SK-N-SH (cell line): ENCODE measurements around the gene ZDHHC14. TPM values are rescaled to one million over a fixed set of nuclear protein-coding genes. Genes with fewer than 3 reads are reported as not detected.

ENCODE experiments used
- CTCF ChIA-PET: fragments of 300-600, 350-600 bp; formaldehyde crosslinking; extraction: SDS; loops from one replicate; lab custom pipeline; 2021; lab: Yijun Ruan, JAX
- POLR2A ChIA-PET: fragments of 350-600 bp; sonication (Branson Sonifier 250); formaldehyde crosslinking; extraction: SDS; loops from one replicate; lab custom pipeline; 2020; ENCODE audit warnings: antibody characterized with exemption, inconsistent platforms; lab: Yijun Ruan, JAX
- DNase-seq: peaks from one replicate; pipeline ENCODE4 v3.0.0; 2012
- H2AFZ ChIP-seq: fragments of 200-600 bp; sonication (generic); 2 replicates; pipeline ENCODE4 v1.8.1; 2016; ENCODE audit warnings: antibody characterized with exemption, mild to moderate bottlenecking, low read depth
- H3F3A ChIP-seq: fragments of 200-600 bp; sonication (generic); replicated peaks from 2 replicates; pipeline ENCODE3; 2016; ENCODE audit warnings: antibody characterized with exemption, mild to moderate bottlenecking; ENCODE audit not compliant: insufficient read depth
- H3K27ac ChIP-seq, 2 experiments: fragments of 200-500 bp in 1 of 2; fragments of 200-600 bp in 1 of 2; sonication (Bioruptor generic) in 1 of 2; sonication (generic), shearing (Covaris generic) in 1 of 2; 2 replicates each; pipeline versions ENCODE4 v1.5.1 to v1.6.1; 2014 to 2016; ENCODE audit warnings: low read depth in 2 of 2, inconsistent platforms in 1 of 2, low read length in 1 of 2, mild to moderate bottlenecking in 1 of 2, mixed read lengths in 1 of 2
- H3K27me3 ChIP-seq: fragments of 200-600 bp; sonication (generic), shearing (Covaris generic); 2 replicates; pipeline ENCODE4 v1.6.1; 2016; ENCODE audit warnings: mixed run types; ENCODE audit not compliant: insufficient read depth
- H3K36me3 ChIP-seq, 2 experiments: fragments of 200-500 bp in 1 of 2; fragments of 200-600 bp in 1 of 2; sonication (Bioruptor generic) in 1 of 2; sonication (generic) in 1 of 2; replicated peaks in 1 of 2; 2 replicates each; pipeline versions ENCODE3 to v1.5.1; 2014 to 2016; ENCODE audit warnings: low read length in 1 of 2, mild to moderate bottlenecking in 1 of 2; ENCODE audit not compliant: insufficient read depth in 2 of 2, control insufficient read depth in 1 of 2
- H3K4me1 ChIP-seq, 2 experiments: fragments of 200-500 bp in 1 of 2; fragments of 200-600 bp in 1 of 2; sonication (Bioruptor generic) in 1 of 2; sonication (generic), shearing (Covaris generic) in 1 of 2; 2 replicates each; pipeline versions ENCODE4 v1.5.1 to v1.6.1; 2014 to 2016; ENCODE audit warnings: low read depth in 1 of 2, low read length in 1 of 2, mixed run types in 1 of 2; ENCODE audit not compliant: insufficient read depth in 2 of 2, control insufficient read depth in 1 of 2
- H3K4me2 ChIP-seq: fragments of 200-600 bp; sonication (generic), shearing (Covaris generic); 2 replicates; pipeline ENCODE4 v1.6.1; 2017; ENCODE audit warnings: mixed run types
- H3K4me3 ChIP-seq, 2 experiments: fragments of 200-500 bp in 1 of 2; fragments of 200-600 bp in 1 of 2; sonication (Bioruptor generic) in 1 of 2; sonication (generic), shearing (Covaris generic) in 1 of 2; 2 replicates each; pipeline versions ENCODE4 v1.5.1 to v1.8.1; 2014 to 2016; ENCODE audit warnings: low read depth in 2 of 2, inconsistent platforms in 1 of 2, low read length in 1 of 2, mild to moderate bottlenecking in 1 of 2, mixed read lengths in 1 of 2, moderate library complexity in 1 of 2
- H3K79me2 ChIP-seq: fragments of 200-600 bp; sonication (generic); 2 replicates; pipeline ENCODE4 v1.8.1; 2017; ENCODE audit warnings: mild to moderate bottlenecking; ENCODE audit not compliant: insufficient read depth
- H3K9ac ChIP-seq: fragments of 200-600 bp; sonication (generic); 2 replicates; pipeline ENCODE4 v1.6.1; 2017; ENCODE audit warnings: mixed run types
- H3K9me2 ChIP-seq: fragments of 200-600 bp; sonication (generic); 2 replicates; pipeline ENCODE4 v1.6.1; 2017; ENCODE audit warnings: mixed run types
- H3K9me3 ChIP-seq: fragments of 200-600 bp; sonication (generic); 2 replicates; pipeline ENCODE4 v1.6.1; 2017; ENCODE audit warnings: mixed run types, mild to moderate bottlenecking, moderate library complexity
- H4K20me1 ChIP-seq: fragments of 200-600 bp; sonication (generic); 2 replicates; pipeline ENCODE4 v1.6.1; 2017; ENCODE audit warnings: mild to moderate bottlenecking, mixed run types; ENCODE audit not compliant: insufficient read depth
- CHD2 ChIP-seq: fragments of 150-350 bp; IDR thresholded peaks from 2 replicates; pipeline ENCODE4 v1.6.1; 2018; ENCODE audit warnings: low read length; ENCODE audit not compliant: partially characterized antibody
- CTCF ChIP-seq: fragments of 200-600 bp; sonication (generic); IDR thresholded peaks from 2 replicates; pipeline ENCODE4 v1.6.1; 2017; ENCODE audit warnings: antibody characterized with exemption, mild to moderate bottlenecking, moderate library complexity
- EP300 ChIP-seq, 2 experiments: IDR thresholded peaks; 2 replicates each; pipeline versions ENCODE4 v1.4.0 to v1.6.1; 2012; ENCODE audit warnings: borderline replicate concordance in 1 of 2, low read depth in 1 of 2, low read length in 1 of 2
- EZH2phosphoT487 ChIP-seq: fragments of 200-600 bp; sonication (generic); IDR thresholded peaks from 2 replicates; pipeline ENCODE4 v1.6.1; 2017; ENCODE audit warnings: low read depth, mixed run types, mild to moderate bottlenecking, antibody characterized with exemption, moderate library complexity, borderline replicate concordance
- FOXM1 ChIP-seq: IDR thresholded peaks from 2 replicates; pipeline ENCODE4 v1.4.0; 2012; ENCODE audit warnings: low read depth, mild to moderate bottlenecking
- GATA2 ChIP-seq: sonication (generic); formaldehyde crosslinking; IDR thresholded peaks from 2 replicates; pipeline ENCODE4 v1.5.0; 2020; ENCODE audit warnings: mild to moderate bottlenecking, missing genetic modification reagents
- MEF2A ChIP-seq: IDR thresholded peaks from 2 replicates; pipeline ENCODE4 v1.4.0; 2012; ENCODE audit warnings: low read depth, borderline replicate concordance
- NRF1 ChIP-seq: IDR thresholded peaks from 2 replicates; pipeline ENCODE4 v1.6.1; 2012; ENCODE audit warnings: low read depth, mild to moderate bottlenecking, low read length
- POLR2AphosphoS5 ChIP-seq: IDR thresholded peaks from 2 replicates; pipeline ENCODE4 v1.6.1; 2012; ENCODE audit warnings: low read depth, low read length
- RAD21 ChIP-seq: IDR thresholded peaks from 2 replicates; pipeline ENCODE4 v1.6.1; 2012; ENCODE audit warnings: mild to moderate bottlenecking, low read length
- RFX5 ChIP-seq: IDR thresholded peaks from 2 replicates; pipeline ENCODE4 v1.6.1; 2012; ENCODE audit warnings: mild to moderate bottlenecking, improper control_type of control experiment, low read length
- RXRA ChIP-seq: IDR thresholded peaks from 2 replicates; pipeline ENCODE4 v1.4.0; 2012; ENCODE audit warnings: low read depth, mild to moderate bottlenecking, borderline replicate concordance
- SIN3A ChIP-seq: IDR thresholded peaks from 2 replicates; pipeline ENCODE4 v1.6.1; 2012; ENCODE audit warnings: low read depth, mild to moderate bottlenecking, low read length, moderate library complexity, borderline replicate concordance
- TCF12 ChIP-seq: IDR thresholded peaks from 2 replicates; pipeline ENCODE4 v1.4.0; 2012
- TEAD4 ChIP-seq: IDR thresholded peaks from 2 replicates; pipeline ENCODE4 v1.4.0; 2012; ENCODE audit warnings: mild to moderate bottlenecking, borderline replicate concordance; ENCODE audit not compliant: insufficient read depth
- WGBS: methylation state at CpG from one replicate; pipeline ENCODE4 v1.1.6; 2017; ENCODE audit warnings: low lambda C conversion rate; 5-methylcytosine and 5-hydroxymethylcytosine counted together
- polyA plus RNA-seq, 3 experiments: library from polyadenylated mRNA; depleted of rRNA; stranded (reverse); fragments of >200 nt; gene quantifications; 2 replicates each; pipeline ENCODE4 v1.2.3, GENCODE V29; 2012
- TF ChIP-seq, protein P1 (sequence below): fragments of 150-350 bp; IDR thresholded peaks from 2 replicates; pipeline ENCODE4 v1.6.1; 2016; ENCODE audit warnings: mild to moderate bottlenecking, low read depth, low read length
- TF ChIP-seq, protein P2 (sequence below): fragments of 150-350 bp; IDR thresholded peaks from 2 replicates; pipeline ENCODE4 v1.6.1; 2017; ENCODE audit warnings: antibody characterized with exemption, low read length, low read depth, borderline replicate concordance
- TF ChIP-seq, protein P3 (sequence below): IDR thresholded peaks from 2 replicates; pipeline ENCODE4 v1.4.0; 2012; ENCODE audit warnings: low read depth, borderline replicate concordance
- TF ChIP-seq, protein P4 (sequence below): IDR thresholded peaks from 2 replicates; pipeline ENCODE4 v1.4.0; 2012; ENCODE audit warnings: low read depth, borderline replicate concordance
- TF ChIP-seq, protein P5 (sequence below): IDR thresholded peaks from 2 replicates; pipeline ENCODE4 v1.4.0; 2012; ENCODE audit warnings: low read depth

ZDHHC14 gene
- polyA plus RNA-seq, 1 of the 3 experiments (the other 2 are of a cell fraction), result 5.4 TPM

DNA sequence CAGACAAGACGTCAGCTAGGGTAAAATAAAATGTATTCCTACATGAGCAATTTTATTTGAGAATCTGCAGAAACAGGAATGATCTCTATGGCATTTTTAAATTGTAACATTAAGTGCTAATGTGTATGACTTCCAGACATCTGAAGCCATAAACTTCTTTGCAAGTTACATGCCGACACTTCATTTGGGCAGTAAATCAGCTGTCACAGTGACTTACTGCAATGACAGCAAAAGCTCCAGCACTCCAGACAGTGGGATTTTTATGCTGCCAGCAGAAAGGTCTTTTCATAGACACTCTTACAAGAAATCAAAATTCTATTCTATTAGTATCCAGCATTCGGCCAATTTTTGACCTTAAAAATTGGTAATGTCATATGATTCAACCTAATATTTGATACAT is 285.7 kb downstream of the ZDHHC14 start:
- H3K4me1 ChIP-seq, result peaks cover 5 to 9% of the 10 kb centered on the region in 2 experiments; a peak in 3 of 4 replicates
- H2AFZ ChIP-seq, result peak overlapping the region; percentile 53; the same call in 1 of the 2 replicates
- H3K4me3 ChIP-seq, result no peak overlapping the region
- H3K27me3 ChIP-seq, result no peaks in the 10 kb centered on the region
- no peak for TF ChIP-seq RFX5
- no peak for TF ChIP-seq RXRA
- no peak for TF ChIP-seq FOXM1
- no peak for TF ChIP-seq SIN3A
- TF ChIP-seq CHD2, result no peak
- no peak for TF ChIP-seq RAD21
- TF ChIP-seq, protein P1, sequence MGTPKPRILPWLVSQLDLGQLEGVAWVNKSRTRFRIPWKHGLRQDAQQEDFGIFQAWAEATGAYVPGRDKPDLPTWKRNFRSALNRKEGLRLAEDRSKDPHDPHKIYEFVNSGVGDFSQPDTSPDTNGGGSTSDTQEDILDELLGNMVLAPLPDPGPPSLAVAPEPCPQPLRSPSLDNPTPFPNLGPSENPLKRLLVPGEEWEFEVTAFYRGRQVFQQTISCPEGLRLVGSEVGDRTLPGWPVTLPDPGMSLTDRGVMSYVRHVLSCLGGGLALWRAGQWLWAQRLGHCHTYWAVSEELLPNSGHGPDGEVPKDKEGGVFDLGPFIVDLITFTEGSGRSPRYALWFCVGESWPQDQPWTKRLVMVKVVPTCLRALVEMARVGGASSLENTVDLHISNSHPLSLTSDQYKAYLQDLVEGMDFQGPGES, result no peak
- TF ChIP-seq TEAD4, result no peak
- TF ChIP-seq POLR2AphosphoS5, result no peak
- TF ChIP-seq, protein P2, sequence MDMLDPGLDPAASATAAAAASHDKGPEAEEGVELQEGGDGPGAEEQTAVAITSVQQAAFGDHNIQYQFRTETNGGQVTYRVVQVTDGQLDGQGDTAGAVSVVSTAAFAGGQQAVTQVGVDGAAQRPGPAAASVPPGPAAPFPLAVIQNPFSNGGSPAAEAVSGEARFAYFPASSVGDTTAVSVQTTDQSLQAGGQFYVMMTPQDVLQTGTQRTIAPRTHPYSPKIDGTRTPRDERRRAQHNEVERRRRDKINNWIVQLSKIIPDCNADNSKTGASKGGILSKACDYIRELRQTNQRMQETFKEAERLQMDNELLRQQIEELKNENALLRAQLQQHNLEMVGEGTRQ, result no peak
- no peak for TF ChIP-seq TCF12
- TF ChIP-seq CTCF, result no peak
- TF ChIP-seq GATA2 (CRISPR knock-in tag), result no peak
- no peak for TF ChIP-seq EP300 (IDR thresholded peaks at IDR 0.05; ENCODE audit: borderline replicate concordance in 1 of 2, low read depth in 1 of 2, low read length in 1 of 2)
- TF ChIP-seq, protein P3, sequence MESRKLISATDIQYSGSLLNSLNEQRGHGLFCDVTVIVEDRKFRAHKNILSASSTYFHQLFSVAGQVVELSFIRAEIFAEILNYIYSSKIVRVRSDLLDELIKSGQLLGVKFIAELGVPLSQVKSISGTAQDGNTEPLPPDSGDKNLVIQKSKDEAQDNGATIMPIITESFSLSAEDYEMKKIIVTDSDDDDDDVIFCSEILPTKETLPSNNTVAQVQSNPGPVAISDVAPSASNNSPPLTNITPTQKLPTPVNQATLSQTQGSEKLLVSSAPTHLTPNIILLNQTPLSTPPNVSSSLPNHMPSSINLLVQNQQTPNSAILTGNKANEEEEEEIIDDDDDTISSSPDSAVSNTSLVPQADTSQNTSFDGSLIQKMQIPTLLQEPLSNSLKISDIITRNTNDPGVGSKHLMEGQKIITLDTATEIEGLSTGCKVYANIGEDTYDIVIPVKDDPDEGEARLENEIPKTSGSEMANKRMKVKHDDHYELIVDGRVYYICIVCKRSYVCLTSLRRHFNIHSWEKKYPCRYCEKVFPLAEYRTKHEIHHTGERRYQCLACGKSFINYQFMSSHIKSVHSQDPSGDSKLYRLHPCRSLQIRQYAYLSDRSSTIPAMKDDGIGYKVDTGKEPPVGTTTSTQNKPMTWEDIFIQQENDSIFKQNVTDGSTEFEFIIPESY, result no peak
- TF ChIP-seq EZH2phosphoT487, result no peak
- TF ChIP-seq MEF2A, result no peak
- TF ChIP-seq, protein P4, sequence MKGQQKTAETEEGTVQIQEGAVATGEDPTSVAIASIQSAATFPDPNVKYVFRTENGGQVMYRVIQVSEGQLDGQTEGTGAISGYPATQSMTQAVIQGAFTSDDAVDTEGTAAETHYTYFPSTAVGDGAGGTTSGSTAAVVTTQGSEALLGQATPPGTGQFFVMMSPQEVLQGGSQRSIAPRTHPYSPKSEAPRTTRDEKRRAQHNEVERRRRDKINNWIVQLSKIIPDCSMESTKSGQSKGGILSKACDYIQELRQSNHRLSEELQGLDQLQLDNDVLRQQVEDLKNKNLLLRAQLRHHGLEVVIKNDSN, result no peak
- TF ChIP-seq, protein P5, sequence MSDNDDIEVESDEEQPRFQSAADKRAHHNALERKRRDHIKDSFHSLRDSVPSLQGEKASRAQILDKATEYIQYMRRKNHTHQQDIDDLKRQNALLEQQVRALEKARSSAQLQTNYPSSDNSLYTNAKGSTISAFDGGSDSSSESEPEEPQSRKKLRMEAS, result no peak
- no peak for TF ChIP-seq NRF1
- WGBS, result 98% methylated on average over 3 of the region's 3 CpGs
- DNase-seq, result no peak
- no peaks in the 10 kb centered on the region for H3K36me3 ChIP-seq
- H3K9me2 ChIP-seq, result no peaks in the 10 kb centered on the region
- no peaks in the 10 kb centered on the region for H3K9me3 ChIP-seq
- ChIA-PET POLR2A (interaction anchor here (1.6 kb wide), 1 partner anchor 343 kb away, joined by 10 read pairs; the partner anchor contains the start of gene TMEM242), CTCF (interaction anchor here (0.6 to 7.4 kb wide), 31 partner anchors 10 to 407 kb away, joined by 3 to 66 read pairs (median 4); partner anchors contain the start of gene TMEM242)
- no peaks in the 10 kb centered on the region for H3F3A ChIP-seq
- no peaks in the 10 kb centered on the region for H3K79me2 ChIP-seq
- H3K27ac ChIP-seq, result no peak overlapping the region
- H3K4me2 ChIP-seq, result no peak overlapping the region
- H4K20me1 ChIP-seq, result no peaks in the 10 kb centered on the region
- no peak overlapping the region for H3K9ac ChIP-seq
